H9 (cell line): ENCODE data around the gene NPLOC4. TPM values are rescaled to one million over a fixed set of nuclear protein-coding genes. Genes with fewer than 3 reads are reported as not detected.
A peak's percentile ranks its signal among the peaks of the same experiment; 100 is the strongest.

Experiments
- DNase-seq: peaks from one replicate; pipeline ENCODE4 v3.0.0-alpha.2; 2017
- H2AFZ ChIP-seq: one replicate; pipeline ENCODE4 v1.6.1; 2013; ENCODE audit warnings: mild to moderate bottlenecking, low read length, control low read depth, moderate library complexity
- H2AK5ac ChIP-seq: 2 replicates; pipeline ENCODE4 v1.6.1; 2013; ENCODE audit warnings: low read length, control low read depth, mixed read lengths; ENCODE audit not compliant: insufficient read length
- H2BK120ac ChIP-seq: one replicate; pipeline ENCODE4 v1.6.1; 2013; ENCODE audit warnings: low read depth, mild to moderate bottlenecking, low read length, control low read depth, inconsistent platforms; ENCODE audit not compliant: poor library complexity, severe bottlenecking
- H2BK12ac ChIP-seq: 2 replicates; pipeline ENCODE4 v1.6.1; 2013; ENCODE audit warnings: low read length, control low read depth, mixed read lengths, low read depth; ENCODE audit not compliant: insufficient read length
- H2BK15ac ChIP-seq: 2 replicates; pipeline ENCODE4 v1.6.1; 2013; ENCODE audit warnings: low read depth, low read length, control low read depth
- H2BK20ac ChIP-seq: one replicate; pipeline ENCODE4 v1.6.1; 2013; ENCODE audit warnings: low read depth, mild to moderate bottlenecking, low read length, control low read depth, inconsistent platforms; ENCODE audit not compliant: poor library complexity, severe bottlenecking
- H2BK5ac ChIP-seq: 2 replicates; pipeline ENCODE4 v1.6.1; 2013; ENCODE audit warnings: low read length, control low read depth, mixed read lengths; ENCODE audit not compliant: insufficient read length
- H3K14ac ChIP-seq: 2 replicates; pipeline ENCODE4 v1.6.1; 2013; ENCODE audit warnings: low read length, control low read depth; ENCODE audit not compliant: insufficient read depth
- H3K18ac ChIP-seq: 2 replicates; pipeline ENCODE4 v1.6.1; 2013; ENCODE audit warnings: low read depth, mild to moderate bottlenecking, mixed read lengths, low read length, control low read depth; ENCODE audit not compliant: insufficient read length
- H3K23ac ChIP-seq: 2 replicates; pipeline ENCODE4 v1.6.1; 2013; ENCODE audit warnings: low read length, control low read depth, mixed read lengths, low read depth; ENCODE audit not compliant: insufficient read length
- H3K23me2 ChIP-seq: 2 replicates; pipeline ENCODE4 v1.6.1; 2013; ENCODE audit warnings: low read depth, mild to moderate bottlenecking, mixed read lengths, low read length, control low read depth; ENCODE audit not compliant: insufficient read length, poor library complexity, severe bottlenecking
- H3K27ac ChIP-seq: 2 replicates; pipeline ENCODE4 v1.5.1; 2013; ENCODE audit warnings: low read length, control low read depth, mixed read lengths, low read depth; ENCODE audit not compliant: insufficient read length
- H3K27me3 ChIP-seq: 2 replicates; pipeline ENCODE4 v1.6.1; 2013; ENCODE audit warnings: low read length, control low read depth, inconsistent platforms; ENCODE audit not compliant: insufficient read depth
- H3K4ac ChIP-seq: 2 replicates; pipeline ENCODE4 v1.6.1; 2013; ENCODE audit warnings: low read depth, mild to moderate bottlenecking, control low read depth, inconsistent platforms, low read length, moderate library complexity
- H3K4me1 ChIP-seq: 2 replicates; pipeline ENCODE4 v1.6.1; 2013; ENCODE audit warnings: low read length, control low read depth, inconsistent platforms; ENCODE audit not compliant: insufficient read depth
- H3K4me2 ChIP-seq: 2 replicates; pipeline ENCODE4 v1.6.1; 2013; ENCODE audit warnings: low read length, control low read depth, mixed read lengths; ENCODE audit not compliant: insufficient read length, insufficient read depth
- H3K56ac ChIP-seq: 2 replicates; pipeline ENCODE4 v1.6.1; 2013; ENCODE audit warnings: low read depth, mild to moderate bottlenecking, mixed read lengths, low read length, control low read depth; ENCODE audit not compliant: insufficient read length
- H3K79me1 ChIP-seq: 2 replicates; pipeline ENCODE4 v1.6.1; 2013; ENCODE audit warnings: low read depth, mild to moderate bottlenecking, moderate library complexity, low read length, control low read depth, inconsistent platforms; ENCODE audit not compliant: insufficient read depth, poor library complexity, severe bottlenecking
- H3K79me2 ChIP-seq: 2 replicates; pipeline ENCODE4 v1.6.1; 2013; ENCODE audit warnings: low read length, control low read depth, inconsistent platforms; ENCODE audit not compliant: insufficient read depth
- H3K9ac ChIP-seq: 2 replicates; pipeline ENCODE4 v1.6.1; 2013; ENCODE audit warnings: low read length, control low read depth, mixed read lengths; ENCODE audit not compliant: insufficient read length; ENCODE audit errors: extremely low read depth
- H3K9me3 ChIP-seq: one replicate; pipeline ENCODE4 v1.6.1; 2013; ENCODE audit warnings: low read depth, low read length, inconsistent platforms; ENCODE audit not compliant: control insufficient read depth
- H3T11ph ChIP-seq: one replicate; pipeline ENCODE4 v1.6.1; 2013; ENCODE audit warnings: mild to moderate bottlenecking, low read length, control low read depth, inconsistent platforms
- H4K20me1 ChIP-seq: one replicate; pipeline ENCODE4 v1.6.1; 2013; ENCODE audit not compliant: control insufficient read depth, insufficient read length, insufficient read depth
- H4K5ac ChIP-seq: 2 replicates; pipeline ENCODE4 v1.6.1; 2013; ENCODE audit warnings: low read depth, mild to moderate bottlenecking, mixed read lengths, low read length, control low read depth; ENCODE audit not compliant: insufficient read length
- H4K8ac ChIP-seq: replicated peaks from 2 replicates; pipeline ENCODE4 v1.6.1; 2013; ENCODE audit warnings: low read length, control low read depth, mixed read lengths, low read depth; ENCODE audit not compliant: insufficient read length
- H4K91ac ChIP-seq: 2 replicates; pipeline ENCODE4 v1.6.1; 2013; ENCODE audit warnings: low read depth, mild to moderate bottlenecking, moderate library complexity, mixed read lengths, low read length, control low read depth; ENCODE audit not compliant: insufficient read length
- H3K27ac Mint-ChIP-seq, 3 experiments: 2 replicates in 2 of 3; 3 replicates in 1 of 3; pipeline ENCODE4 v1.8.0; 2020 to 2021; ENCODE audit warnings: mixed read lengths in 3 of 3, mild to moderate bottlenecking in 1 of 3, moderate library complexity in 1 of 3
- H3K27me3 Mint-ChIP-seq: 2 replicates; pipeline ENCODE4 v1.8.0; 2021; ENCODE audit warnings: low read depth, mild to moderate bottlenecking, moderate library complexity, mixed read lengths
- H3K36me3 Mint-ChIP-seq, 3 experiments: 2 replicates in 2 of 3; 3 replicates in 1 of 3; pipeline ENCODE4 v1.8.0; 2020 to 2021; ENCODE audit warnings: low read depth in 3 of 3, mixed read lengths in 3 of 3; ENCODE audit not compliant: insufficient read depth in 1 of 3
- H3K4me1 Mint-ChIP-seq, 2 experiments: 2 replicates each; pipeline ENCODE4 v1.8.0; 2020; ENCODE audit warnings: mixed read lengths in 2 of 2
- H3K4me3 Mint-ChIP-seq, 2 experiments: 2 replicates in 1 of 2; 3 replicates in 1 of 2; pipeline ENCODE4 v1.8.0; 2020 to 2021; ENCODE audit warnings: mild to moderate bottlenecking in 2 of 2, mixed read lengths in 2 of 2, moderate library complexity in 1 of 2
- H3K9me3 Mint-ChIP-seq, 2 experiments: 2 replicates in 1 of 2; 3 replicates in 1 of 2; pipeline ENCODE4 v1.8.0; 2020; ENCODE audit warnings: mild to moderate bottlenecking in 2 of 2, mixed read lengths in 2 of 2, moderate library complexity in 1 of 2
- WGBS: extraction: QIAGEN DNeasy Blood & Tissue Kit; methylation state at CpG from one replicate; pipeline ENCODE4 v1.1.7; 2013; ENCODE audit warnings: missing lambda C conversion rate, low lambda C conversion rate, mixed read lengths; ENCODE audit not compliant: insufficient read length; ENCODE audit errors: extremely low coverage; 5-methylcytosine and 5-hydroxymethylcytosine counted together
- total RNA-seq: library from RNA; stranded (reverse); gene quantifications from 2 replicates; pipeline ENCODE4 v1.2.1, GENCODE V29; 2021
- TF ChIP-seq, protein P1 (sequence below): fragments of 200-600 bp; sonication (generic); conservative IDR thresholded peaks from 3 replicates; pipeline ENCODE4 v1.8.0; 2021; ENCODE audit warnings: antibody characterized with exemption, mild to moderate bottlenecking

Gene NPLOC4
- total RNA-seq, 1 experiment from 2014 or later, result 103 TPM

- H3K4me1 Mint-ChIP-seq, result 0 out of 4 replicates have a peak, but pooled peaks cover 5 to 7% of the 10 kb centered on the region in 2 experiments
- H3K14ac ChIP-seq, result no peak overlapping the region
- no peak overlapping the region for H2BK20ac ChIP-seq
- H3K23ac ChIP-seq, result no peak overlapping the region
- no peak overlapping the region for H3T11ph ChIP-seq
- peak overlapping the region in 1 of 3 experiments; percentile 77; a peak in 3 of 7 replicates for H3K27ac Mint-ChIP-seq
- no peak overlapping the region for H4K8ac ChIP-seq
- no peak overlapping the region for H2BK5ac ChIP-seq
- no peaks in the 10 kb centered on the region for H3K79me2 ChIP-seq
- peaks cover 7% of the 10 kb centered on the region; the same call in 1 of the 2 replicates for H3K27me3 ChIP-seq
- H3K4ac ChIP-seq, result no peak overlapping the region
- H3K56ac ChIP-seq, result no peak overlapping the region
- no peak overlapping the region for H2AK5ac ChIP-seq
- H3K4me1 ChIP-seq, result no peaks in the 10 kb centered on the region
- H2BK120ac ChIP-seq, result no peak overlapping the region
- H3K9ac ChIP-seq, result no peak overlapping the region
- H4K5ac ChIP-seq, result no peak overlapping the region
- H2AFZ ChIP-seq, result no peak overlapping the region
- H2BK12ac ChIP-seq, result no peak overlapping the region
- TF ChIP-seq, protein P1, sequence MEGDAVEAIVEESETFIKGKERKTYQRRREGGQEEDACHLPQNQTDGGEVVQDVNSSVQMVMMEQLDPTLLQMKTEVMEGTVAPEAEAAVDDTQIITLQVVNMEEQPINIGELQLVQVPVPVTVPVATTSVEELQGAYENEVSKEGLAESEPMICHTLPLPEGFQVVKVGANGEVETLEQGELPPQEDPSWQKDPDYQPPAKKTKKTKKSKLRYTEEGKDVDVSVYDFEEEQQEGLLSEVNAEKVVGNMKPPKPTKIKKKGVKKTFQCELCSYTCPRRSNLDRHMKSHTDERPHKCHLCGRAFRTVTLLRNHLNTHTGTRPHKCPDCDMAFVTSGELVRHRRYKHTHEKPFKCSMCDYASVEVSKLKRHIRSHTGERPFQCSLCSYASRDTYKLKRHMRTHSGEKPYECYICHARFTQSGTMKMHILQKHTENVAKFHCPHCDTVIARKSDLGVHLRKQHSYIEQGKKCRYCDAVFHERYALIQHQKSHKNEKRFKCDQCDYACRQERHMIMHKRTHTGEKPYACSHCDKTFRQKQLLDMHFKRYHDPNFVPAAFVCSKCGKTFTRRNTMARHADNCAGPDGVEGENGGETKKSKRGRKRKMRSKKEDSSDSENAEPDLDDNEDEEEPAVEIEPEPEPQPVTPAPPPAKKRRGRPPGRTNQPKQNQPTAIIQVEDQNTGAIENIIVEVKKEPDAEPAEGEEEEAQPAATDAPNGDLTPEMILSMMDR, result 0 out of 3 replicates have a peak, but pooled peaks have one; percentile 0
- H3K27ac ChIP-seq, result no peak overlapping the region
- no peak overlapping the region for H3K18ac ChIP-seq
- peaks cover 27% of the 10 kb centered on the region for H3K27me3 Mint-ChIP-seq
- no peak overlapping the region for H4K91ac ChIP-seq
- no peaks in the 10 kb centered on the region for H3K79me1 ChIP-seq
- no peaks in the 10 kb centered on the region; a peak in 1 of 5 replicates for H3K9me3 Mint-ChIP-seq
- no peak overlapping the region for H3K4me2 ChIP-seq
- WGBS, result no CpG with 5 or more reads among the region's 26 CpGs
- H4K20me1 ChIP-seq, result peaks cover 4% of the 10 kb centered on the region
- peaks cover 5 to 19% (median 10%) of the 10 kb centered on the region in 3 experiments; a peak in 6 of 7 replicates for H3K36me3 Mint-ChIP-seq
- peaks cover 5% of the 10 kb centered on the region for H3K23me2 ChIP-seq
- no peak for DNase-seq
- H3K4me3 Mint-ChIP-seq, result no peak overlapping the region
- no peak overlapping the region for H2BK15ac ChIP-seq
- H3K9me3 ChIP-seq, result no peaks in the 10 kb centered on the region
Observed at GRCh38 chr17:81537856-81538555, 98.9 kb downstream of the NPLOC4 start.
